ENCODE results near the gene DCUN1D1.
A peak's percentile ranks its signal among the peaks of the same experiment; 100 is the strongest.

Gene DCUN1D1

GRCh38 chr3:182935803-182936202 is 44.5 kb downstream of the DCUN1D1 start:
- no peak for DNase-seq

GRCh38 chr3:182925944-182926337 is 54.4 kb downstream of the DCUN1D1 start:
- no peak for DNase-seq

- DNase-seq: no peak
These were observed 54.9 kb downstream of the DCUN1D1 start for GRCh38 chr3:182925330-182925943.

- DNase-seq: no peak
These were observed 58.5 kb downstream of the DCUN1D1 start for GRCh38 chr3:182921665-182922355.

- no peak for DNase-seq
These were observed 59.7 kb downstream of the DCUN1D1 start for GRCh38 chr3:182920515-182921084.

- no peak for DNase-seq
These were observed 60.4 kb downstream of the DCUN1D1 start for GRCh38 chr3:182919866-182920357.

DNA sequence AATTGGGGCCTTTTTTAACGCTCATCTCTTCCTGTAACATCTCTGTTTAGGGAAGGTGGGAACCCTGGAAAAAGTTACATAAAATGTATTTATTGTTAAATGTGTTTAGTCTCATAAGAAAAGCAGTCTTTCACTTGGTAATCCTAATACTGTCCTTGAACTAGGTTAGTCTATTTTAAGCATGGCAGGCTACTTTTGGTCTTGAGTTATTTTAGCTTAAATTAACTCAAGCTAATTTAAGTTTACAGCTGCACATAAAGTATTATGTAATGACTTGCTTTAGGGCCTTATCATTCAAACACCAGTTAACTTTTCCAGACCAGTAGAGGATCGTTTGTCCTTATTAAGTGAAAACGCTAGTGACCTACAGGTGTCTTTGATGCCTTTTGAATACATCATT is 63.2 kb downstream of the DCUN1D1 start:
- DNase-seq: no peak

DNA sequence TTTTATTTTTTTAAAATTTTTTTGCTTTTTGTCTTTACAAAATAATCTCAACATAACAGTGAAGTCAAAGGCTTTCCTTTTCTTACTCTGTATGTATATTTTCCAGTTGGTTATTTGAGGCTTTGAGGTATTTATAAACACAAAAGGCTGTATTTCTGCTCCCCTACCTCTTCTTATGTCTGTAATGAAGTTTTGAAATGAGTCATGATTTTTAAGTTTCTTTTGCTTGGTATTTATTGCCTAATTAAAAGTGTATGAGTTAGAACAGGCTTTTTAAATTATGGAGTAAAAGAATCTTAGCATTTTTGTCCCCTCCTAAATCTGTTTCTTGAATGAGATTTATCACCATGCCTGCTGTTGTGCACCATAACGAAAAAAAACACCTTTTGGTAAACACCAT is 66.0 kb downstream of the DCUN1D1 start:
- DNase-seq: peak; percentile 21

GRCh38 chr3:182913889-182914288 is 66.4 kb downstream of the DCUN1D1 start:
- peak; percentile 35 for DNase-seq

DNA sequence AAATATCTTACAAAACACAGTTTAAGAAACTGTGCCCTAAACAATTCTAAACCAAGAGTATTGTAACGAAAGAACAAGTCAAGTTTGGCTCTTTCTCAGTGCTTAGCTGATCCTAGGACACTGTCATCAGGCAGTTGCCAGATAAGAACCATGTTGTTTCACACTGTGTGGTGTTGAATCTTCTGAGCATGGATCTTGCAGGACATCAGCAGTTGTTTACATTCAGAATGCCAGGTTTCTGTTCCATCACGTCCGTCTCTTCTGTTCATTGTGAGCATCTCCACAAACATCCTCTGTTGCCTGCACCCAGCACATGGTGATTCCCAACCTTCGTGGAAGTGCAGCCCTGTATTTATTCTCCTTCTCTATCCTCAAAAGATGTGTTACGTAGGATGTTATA is 67.9 kb downstream of the DCUN1D1 start:
- DNase-seq: no peak

- no peak for DNase-seq
These were observed 68.6 kb downstream of the DCUN1D1 start for GRCh38 chr3:182911782-182912111.

DNA sequence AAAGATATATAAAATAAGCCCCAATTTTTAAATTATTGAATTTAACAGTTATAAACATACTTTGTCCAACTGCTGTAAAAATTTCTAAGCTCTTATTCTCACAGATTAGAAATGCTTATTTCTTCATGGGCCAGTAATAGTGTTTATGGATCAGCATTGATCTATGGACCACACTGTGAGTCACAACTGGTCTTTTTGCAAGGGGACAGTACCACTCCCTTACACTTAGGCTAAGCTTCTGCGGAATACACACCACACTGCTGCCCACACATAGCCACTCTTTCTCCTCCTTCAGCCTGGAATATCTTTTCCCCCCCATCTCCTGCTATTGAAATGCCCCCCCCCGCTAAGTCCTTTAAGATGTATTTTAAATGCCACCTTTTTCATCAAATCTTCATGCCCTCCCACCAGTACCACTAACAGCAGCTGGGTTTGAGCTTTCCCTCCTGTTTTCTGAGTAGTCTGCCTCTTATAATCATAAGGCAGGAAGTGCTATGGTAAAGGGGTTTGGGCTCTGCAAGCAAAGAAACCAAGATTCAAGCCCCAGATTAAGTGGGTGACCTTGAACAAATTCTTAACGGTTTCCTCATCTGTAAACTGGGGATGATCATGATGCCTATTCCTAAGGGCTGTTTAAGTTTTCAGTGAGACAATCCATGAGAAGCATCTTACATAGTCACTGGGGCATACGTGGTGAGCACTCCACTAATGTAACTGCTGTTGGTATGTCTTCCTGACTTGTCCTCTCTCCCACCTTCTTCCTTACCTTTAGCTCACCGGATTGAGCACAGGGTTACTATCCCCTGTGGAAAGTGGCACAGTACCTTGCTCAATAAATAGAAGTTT is 69.2 kb downstream of the DCUN1D1 start:
- DNase-seq: peak; percentile 12

DNA sequence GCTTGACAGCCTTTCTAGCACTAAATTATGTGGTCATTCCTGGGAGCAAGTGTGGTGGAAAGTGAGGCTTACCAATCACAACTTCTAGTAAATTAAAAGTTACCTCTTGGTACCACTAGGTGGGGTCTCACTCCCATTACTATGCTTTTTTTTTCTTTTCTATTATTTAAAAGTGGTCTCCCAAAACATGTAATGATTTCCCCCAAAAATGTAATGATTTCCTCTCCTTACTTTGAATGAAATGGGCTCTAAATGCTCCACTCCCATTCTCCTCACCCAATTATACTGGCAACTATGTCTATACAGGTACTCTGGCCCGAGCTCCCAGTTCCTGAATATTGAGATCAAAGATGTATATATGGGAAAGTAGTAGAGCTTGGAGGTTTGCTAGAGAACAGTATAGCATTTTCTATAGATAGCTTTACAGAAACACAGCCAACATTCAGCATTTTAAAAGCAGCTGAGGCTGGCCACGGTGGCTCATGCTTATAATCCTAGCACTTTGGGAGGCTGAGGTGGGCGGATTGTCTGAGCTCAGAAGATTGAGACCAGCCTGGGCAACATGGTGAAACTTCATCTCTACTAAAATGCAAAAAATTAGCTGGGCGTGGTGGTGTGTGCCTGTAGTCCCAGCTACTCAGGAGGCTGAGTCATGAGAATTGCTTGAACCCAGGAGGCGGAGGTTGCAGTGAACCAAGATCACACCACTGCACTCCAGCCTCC is 70.9 kb downstream of the DCUN1D1 start:
- no peak for DNase-seq

- DNase-seq: no peak
These were observed 71.9 kb downstream of the DCUN1D1 start for GRCh38 chr3:182908471-182908870.

DNA sequence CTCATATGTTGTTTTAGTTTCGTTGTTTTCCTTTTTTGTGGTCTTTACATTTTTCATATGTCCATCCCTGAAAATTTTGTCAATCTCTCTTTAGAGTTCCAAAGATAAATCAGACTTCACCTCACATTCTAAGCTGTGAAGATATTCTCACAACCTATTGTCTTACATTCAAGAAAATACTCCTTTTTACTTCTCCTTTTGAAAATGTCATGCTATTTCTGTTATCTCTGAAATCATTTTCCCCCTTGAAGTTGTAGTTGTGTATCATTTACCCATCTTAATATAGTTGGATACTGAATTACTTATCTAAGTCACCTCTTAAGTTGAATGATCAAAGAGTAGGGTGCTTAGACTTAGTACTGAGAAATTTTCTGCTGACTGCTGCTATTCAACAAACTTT is 74.3 kb downstream of the DCUN1D1 start:
- no peak for DNase-seq

GRCh38 chr3:182905623-182906022 is 74.7 kb downstream of the DCUN1D1 start:
- no peak for DNase-seq

GRCh38 chr3:182904164-182904563 is 76.2 kb downstream of the DCUN1D1 start:
- DNase-seq: no peak

DNA sequence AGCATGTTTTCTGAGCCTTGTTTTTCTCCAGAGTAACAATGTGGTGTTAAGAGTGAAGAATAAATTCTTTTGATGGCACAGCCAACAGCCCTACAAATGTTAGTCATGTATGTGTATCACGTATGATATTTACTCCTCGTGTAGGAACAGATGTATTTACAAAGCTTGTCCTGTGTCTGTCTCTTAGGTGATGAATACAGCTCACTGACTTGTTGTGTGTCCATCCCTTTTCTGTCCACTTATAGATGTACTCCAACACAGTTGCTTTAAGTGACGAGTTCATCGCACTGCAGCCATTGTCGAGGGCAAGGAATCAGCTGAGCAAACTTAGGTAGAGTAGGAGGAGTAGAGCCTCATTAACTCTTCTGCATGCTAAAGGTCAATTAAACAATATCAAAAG is 78.1 kb downstream of the DCUN1D1 start:
- DNase-seq: no peak

DNA sequence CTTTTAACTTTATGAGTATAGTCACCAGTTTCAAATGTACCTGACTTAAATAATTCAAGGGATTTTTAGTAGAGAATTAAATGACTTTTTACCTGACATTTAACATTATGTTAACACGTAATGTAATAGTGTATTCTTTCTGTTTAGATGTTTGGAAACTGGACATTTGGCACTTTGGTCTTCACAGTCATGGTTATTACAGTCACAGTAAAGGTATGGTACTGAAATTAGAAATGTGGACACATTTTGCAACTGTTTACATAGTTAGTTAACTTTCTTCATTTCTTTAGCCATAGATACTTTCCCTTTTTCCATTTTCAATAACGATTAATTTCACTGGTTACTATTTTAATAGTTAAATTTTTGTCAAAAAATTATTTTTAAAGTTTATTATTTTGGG is 83.8 kb downstream of the DCUN1D1 start:
- no peak for DNase-seq

DNA sequence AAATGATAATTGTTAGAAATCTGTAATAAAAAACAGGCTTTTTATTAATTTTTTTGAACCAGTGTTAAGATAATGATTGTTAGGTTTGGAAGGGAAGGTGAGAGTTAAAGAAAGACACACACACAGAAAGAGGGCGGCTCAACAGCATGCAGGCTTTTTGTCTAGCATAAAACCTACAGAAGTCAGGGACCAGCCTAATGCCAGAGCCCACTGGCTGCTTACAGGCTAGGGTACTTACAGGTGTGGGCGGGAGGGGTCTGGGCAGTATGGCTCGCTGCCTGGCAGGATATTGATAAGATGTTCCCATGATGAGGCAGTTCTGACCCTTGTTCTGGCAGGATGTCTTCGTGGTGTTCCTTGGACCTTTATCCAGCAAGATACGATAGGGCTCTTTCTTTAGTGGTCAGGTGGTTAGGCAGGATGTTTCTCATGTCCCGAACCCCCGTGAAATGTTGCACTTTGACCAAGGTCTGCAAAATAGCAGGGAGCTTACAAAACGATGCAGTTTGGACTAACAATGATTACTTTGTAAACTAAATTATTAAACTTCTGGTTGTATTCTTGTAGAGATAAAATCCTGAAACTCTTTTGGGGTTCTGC is 84.7 kb downstream of the DCUN1D1 start:
- no peak for DNase-seq

GRCh38 chr3:182892226-182892625 is 88.1 kb downstream of the DCUN1D1 start:
- no peak for DNase-seq

DNA sequence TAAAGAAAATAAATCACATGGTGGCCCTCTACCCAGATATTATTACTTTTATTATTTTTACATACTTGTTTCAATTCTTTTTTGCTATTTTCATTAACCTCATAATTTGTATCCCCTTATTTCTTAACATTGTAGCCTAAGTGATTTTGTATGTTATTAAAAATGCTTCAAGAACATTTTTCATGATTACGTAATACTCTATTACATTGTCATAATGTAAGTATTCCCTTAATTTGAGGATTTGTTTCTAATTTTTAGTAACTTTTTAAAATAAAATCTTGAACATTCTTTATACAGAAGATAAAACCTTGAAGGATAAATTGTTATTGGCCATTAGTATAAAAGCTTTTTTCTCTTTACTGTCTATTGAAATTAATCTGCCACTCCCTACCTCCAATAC is 89.0 kb downstream of the DCUN1D1 start:
- no peak for DNase-seq
